Panc1 (cell line): ENCODE data around the gene THAP6.

ENCODE experiments used
- TF ChIP-seq, protein P1 (sequence below), 2 experiments: IDR thresholded peaks; 2 replicates each; pipeline ENCODE4 v1.6.1; 2011 to 2012; ENCODE audit warnings: low read depth in 2 of 2, control low read depth in 1 of 2, low read length in 1 of 2, mild to moderate bottlenecking in 1 of 2, moderate library complexity in 1 of 2; ENCODE audit not compliant: insufficient read depth in 1 of 2
- TF ChIP-seq, protein P2 (sequence below): fragments of 450-650 bp; IDR thresholded peaks from 2 replicates; pipeline ENCODE4 v1.5.1; 2017; ENCODE audit warnings: mild to moderate bottlenecking

DNA sequence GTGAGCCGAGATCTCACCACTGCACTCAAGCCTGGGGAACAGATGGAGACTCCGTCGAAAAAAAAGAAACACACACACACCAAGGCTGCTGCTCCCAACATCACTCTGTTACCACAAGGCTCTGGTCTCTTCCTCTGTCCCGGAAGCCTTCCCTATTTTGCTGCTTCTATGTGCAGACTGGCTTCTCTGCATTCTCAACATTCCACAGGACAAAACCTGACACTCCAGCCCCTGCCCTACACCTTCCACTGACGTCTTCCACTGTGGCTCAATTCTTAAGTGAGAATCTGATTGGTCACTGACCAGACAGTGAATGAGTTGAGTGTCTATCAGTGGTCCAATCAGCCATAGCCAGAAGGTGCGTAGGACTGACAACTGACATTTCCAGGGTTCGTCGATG, 47.5 kb downstream of the THAP6 start:
- TF ChIP-seq, protein P1, sequence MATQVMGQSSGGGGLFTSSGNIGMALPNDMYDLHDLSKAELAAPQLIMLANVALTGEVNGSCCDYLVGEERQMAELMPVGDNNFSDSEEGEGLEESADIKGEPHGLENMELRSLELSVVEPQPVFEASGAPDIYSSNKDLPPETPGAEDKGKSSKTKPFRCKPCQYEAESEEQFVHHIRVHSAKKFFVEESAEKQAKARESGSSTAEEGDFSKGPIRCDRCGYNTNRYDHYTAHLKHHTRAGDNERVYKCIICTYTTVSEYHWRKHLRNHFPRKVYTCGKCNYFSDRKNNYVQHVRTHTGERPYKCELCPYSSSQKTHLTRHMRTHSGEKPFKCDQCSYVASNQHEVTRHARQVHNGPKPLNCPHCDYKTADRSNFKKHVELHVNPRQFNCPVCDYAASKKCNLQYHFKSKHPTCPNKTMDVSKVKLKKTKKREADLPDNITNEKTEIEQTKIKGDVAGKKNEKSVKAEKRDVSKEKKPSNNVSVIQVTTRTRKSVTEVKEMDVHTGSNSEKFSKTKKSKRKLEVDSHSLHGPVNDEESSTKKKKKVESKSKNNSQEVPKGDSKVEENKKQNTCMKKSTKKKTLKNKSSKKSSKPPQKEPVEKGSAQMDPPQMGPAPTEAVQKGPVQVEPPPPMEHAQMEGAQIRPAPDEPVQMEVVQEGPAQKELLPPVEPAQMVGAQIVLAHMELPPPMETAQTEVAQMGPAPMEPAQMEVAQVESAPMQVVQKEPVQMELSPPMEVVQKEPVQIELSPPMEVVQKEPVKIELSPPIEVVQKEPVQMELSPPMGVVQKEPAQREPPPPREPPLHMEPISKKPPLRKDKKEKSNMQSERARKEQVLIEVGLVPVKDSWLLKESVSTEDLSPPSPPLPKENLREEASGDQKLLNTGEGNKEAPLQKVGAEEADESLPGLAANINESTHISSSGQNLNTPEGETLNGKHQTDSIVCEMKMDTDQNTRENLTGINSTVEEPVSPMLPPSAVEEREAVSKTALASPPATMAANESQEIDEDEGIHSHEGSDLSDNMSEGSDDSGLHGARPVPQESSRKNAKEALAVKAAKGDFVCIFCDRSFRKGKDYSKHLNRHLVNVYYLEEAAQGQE (IDR thresholded peaks at IDR 0.05; ENCODE audit: insufficient read depth in 1 of 2, low read depth in 2 of 2, low read length in 1 of 2), result no peak
- TF ChIP-seq, protein P2, sequence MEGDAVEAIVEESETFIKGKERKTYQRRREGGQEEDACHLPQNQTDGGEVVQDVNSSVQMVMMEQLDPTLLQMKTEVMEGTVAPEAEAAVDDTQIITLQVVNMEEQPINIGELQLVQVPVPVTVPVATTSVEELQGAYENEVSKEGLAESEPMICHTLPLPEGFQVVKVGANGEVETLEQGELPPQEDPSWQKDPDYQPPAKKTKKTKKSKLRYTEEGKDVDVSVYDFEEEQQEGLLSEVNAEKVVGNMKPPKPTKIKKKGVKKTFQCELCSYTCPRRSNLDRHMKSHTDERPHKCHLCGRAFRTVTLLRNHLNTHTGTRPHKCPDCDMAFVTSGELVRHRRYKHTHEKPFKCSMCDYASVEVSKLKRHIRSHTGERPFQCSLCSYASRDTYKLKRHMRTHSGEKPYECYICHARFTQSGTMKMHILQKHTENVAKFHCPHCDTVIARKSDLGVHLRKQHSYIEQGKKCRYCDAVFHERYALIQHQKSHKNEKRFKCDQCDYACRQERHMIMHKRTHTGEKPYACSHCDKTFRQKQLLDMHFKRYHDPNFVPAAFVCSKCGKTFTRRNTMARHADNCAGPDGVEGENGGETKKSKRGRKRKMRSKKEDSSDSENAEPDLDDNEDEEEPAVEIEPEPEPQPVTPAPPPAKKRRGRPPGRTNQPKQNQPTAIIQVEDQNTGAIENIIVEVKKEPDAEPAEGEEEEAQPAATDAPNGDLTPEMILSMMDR, result no peak
